Myocyte (in vitro differentiated cells): ENCODE results near the gene MKLN1. TPM values are rescaled to one million over a fixed set of nuclear protein-coding genes. Genes with fewer than 3 reads are reported as not detected.
A peak's percentile ranks its signal among the peaks of the same experiment; 100 is the strongest.
"Not testable (repeated sequence)": the region's sequence is repeated elsewhere in the genome, so short reads cannot be mapped to it uniquely, and the experiment has no call there.

ENCODE experiments used
- DNase-seq: peaks from one replicate; pipeline ENCODE4 v3.0.0-alpha.2; 2012; ENCODE audit warnings: low read depth
- total RNA-seq: library from RNA; depleted of rRNA; stranded (reverse); fragments of >200 nt; gene quantifications from 2 replicates; pipeline ENCODE4 v1.2.3, GENCODE V29; 2014

Gene MKLN1
- total RNA-seq, 1 donor from 2014 or later = 38.0 TPM

DNA sequence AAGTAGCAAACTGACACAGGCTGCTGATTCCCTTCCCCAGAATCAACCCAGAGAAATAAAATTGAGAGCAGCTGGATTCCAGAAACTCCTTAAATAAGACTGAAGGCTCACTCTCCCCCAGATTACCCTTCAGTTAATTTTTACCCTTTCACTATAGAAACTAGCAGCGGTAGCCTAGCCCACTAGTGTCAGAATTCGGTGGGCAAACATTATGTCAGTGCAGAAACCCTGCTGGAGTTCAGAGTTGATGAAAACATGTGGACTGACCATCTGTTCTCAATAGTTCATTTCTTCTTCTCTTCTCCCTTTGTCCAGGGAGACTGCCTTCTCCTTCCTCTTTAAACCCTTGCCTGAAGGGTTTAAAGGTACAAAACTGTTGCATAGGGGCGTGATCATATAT is 128.7 kb downstream of the MKLN1 start:
- DNase-seq = no peak

DNA sequence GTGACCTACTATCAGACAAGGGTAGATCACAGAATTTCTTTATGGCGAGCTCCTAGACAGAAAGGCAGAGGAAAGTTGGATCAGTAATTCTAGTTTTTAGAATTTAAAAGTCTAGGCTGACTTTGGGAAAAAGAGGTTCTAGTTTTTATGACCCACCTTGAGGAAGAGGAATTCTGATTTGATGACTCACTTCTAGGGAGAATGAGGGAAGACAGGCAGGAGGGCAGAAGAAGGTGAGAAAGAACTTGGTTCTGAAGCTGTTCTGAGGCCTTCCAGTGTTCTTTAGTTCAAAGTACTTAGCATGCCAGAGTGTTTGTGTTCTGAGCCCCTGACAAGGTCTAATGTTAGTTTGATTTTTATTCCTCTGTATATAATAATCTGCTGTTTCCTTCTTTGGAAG is 131.6 kb downstream of the MKLN1 start:
- DNase-seq = no peak

DNA sequence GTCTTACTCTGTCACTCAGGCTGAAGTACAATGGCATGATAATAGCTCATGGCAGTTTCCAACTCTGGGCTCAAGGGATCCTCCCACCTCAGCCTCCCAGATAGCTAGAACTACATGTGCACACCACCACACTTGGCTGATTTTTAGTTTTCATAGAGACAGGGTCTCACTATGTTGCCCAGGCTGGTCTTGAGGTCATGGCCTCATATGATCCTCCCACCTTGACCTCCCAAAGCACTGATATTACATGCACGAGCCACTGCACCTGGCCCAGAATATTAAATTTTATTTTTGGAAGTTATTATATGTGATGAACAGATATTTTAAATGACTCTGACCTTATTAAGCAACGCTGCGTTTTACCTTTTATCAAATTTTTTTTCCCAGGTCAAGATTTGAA is 134.4 kb downstream of the MKLN1 start:
- no peak for DNase-seq

DNA sequence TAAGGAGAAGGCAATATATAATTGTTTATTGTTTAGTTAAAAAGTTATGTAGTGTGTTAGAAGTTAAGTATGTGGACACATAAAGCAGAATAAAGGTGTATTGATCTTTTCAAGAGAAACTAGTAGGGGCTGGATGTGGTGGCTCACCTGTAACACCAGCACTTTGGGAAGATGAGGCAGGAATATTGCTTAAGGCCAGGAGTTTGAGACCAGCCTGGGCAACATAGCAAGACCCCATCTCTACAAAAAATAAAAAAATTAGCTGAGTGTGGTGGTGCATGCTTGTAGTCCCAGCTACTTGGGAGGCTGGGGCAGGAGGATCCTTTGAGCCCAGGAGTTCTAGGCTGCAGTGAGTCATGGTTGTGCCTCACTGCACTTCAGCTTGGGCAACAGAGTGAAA is 135.0 kb downstream of the MKLN1 start:
- not testable (repeated sequence) for DNase-seq

DNA sequence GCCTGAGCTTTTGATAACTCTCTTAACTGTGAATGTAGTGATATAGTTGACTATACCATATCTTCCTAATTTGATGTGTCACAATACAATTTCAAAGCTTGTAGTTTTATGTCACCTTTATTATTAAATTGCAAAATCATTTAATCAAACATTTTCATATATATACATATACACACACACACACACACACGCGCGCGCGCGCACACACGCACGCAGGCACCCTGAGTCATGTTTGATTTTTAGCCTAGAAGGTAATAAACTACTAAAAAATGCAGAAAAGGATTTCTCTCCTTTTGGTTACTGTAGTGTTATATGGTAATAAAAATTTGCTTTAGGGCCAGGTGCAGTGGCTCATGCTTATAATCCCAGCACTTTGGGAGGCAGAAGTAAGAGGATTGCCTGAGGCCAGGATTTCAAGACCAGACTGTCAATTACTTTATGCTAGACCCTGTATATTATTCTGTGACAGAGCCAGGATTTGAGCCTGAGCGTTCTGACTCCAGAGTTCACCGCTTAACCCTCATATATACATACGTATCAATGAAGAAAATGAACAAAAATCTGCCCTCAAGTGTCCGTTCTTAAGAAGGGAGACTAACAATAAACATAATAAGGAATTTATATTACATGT is 139.2 kb downstream of the MKLN1 start:
- no peak for DNase-seq

DNA sequence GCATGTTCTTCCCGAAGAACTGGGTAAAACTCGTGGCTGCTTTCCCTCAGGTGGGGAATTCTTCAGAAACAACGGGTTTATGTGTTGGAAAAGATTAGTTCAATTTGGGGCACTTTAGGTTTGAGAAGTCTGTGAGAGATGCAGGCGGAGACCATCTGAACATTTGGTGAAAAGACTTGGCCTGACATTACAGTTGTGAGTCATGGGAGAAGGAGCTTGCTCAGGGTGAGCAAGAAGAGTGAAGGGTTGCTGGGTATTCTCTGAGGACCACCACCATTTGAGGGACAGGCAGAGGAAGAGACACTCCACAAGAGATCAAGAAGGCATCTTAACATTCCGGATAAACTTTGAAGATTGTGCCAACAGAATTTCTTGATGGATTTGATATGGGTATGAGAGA is 140.1 kb downstream of the MKLN1 start:
- no peak for DNase-seq

DNA sequence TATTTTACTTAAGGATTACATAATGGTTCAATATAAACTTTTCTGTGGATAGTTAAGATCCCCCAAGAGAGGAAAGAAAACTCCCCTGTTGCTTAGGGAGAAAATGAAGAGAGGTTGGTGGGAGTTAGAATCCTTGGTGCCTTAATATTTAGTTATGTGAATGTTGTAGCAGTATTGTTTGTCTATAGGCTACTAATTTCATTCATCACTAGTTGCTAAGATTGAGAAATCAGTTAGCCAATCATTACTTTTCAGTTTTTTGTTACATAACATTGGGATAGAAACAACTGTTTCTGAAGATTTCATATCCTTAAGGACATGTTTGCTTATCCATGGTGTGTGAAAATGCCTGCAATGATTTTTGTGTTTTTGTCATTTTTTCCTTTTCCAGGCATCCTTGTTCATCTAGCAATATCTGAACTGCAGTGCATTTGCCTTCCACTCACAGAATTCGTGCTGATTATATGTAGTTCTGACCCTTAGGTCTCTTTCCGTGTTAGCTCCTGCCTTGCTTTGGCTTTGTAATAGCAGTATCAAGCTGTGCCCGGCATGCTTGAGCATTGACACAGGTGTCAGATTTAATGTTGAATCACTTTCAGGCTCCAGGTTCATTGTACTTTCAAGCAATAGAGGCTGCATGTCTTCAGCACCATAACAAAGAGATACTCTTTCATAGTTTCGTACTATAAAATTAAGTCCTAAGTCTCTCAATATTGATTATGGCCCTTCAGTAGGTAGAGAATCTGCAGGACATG is 143.8 kb downstream of the MKLN1 start:
- DNase-seq = no peak

DNA sequence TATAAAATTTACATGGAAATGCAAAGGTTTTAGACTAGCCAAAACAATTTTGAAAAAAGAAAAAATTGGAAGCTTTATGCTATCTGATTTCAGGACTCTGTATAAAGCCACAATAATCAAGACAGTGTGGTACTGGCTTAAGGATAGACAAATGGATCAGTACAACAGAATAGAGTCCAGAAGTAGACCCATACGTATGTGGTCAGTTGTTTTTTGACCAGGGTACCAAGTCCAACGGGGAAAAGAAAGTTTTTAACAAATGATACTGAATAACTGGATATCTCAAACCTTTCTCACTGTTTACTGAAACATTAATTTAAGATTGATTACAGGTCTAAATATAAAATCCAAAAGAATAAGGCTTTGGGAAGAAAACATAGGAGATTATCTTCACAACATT is 149.1 kb downstream of the MKLN1 start:
- DNase-seq = no peak

DNA sequence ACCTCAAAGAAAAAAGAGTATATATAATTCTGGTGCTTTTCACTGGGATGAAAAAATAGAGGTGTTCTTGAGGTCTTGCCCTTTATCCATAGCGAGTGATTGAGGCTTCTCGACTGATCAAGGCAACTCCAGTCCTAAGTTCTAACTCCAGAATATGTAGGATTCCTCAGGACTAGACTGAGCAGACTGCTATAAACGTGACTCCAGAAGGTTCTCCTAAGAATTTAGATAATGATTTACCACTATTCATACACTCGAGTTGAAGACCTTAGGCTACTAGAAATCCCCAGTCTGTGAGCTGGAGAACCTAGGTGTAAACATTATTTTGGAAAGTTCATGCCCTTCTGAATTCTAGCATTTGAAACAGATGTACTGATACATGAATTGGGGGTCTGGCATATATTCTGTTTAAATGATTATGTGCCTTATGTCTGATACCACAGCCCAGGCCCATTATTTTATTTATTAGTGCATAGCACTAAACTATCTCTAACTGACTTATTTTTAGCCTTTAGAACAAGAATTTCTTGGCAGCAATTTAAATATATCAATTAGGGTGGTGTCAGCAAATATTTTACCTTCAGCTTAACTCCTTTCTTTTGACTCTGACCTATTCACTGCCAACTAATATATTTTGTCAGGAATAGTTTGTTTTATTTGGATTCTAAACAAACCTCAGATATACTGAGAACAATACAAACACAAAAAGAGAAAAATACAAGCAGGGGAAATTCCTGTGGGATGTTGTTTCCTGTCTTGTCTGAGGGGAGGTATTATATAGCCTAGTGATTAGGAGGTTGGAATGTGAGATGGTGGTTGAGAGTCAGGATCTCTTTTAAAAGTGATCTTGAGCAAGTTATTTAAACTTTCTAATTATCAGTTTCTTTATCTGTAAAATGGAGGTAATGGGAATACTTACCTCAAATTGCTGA is 153.0 kb downstream of the MKLN1 start:
- DNase-seq = peak; percentile 32

DNA sequence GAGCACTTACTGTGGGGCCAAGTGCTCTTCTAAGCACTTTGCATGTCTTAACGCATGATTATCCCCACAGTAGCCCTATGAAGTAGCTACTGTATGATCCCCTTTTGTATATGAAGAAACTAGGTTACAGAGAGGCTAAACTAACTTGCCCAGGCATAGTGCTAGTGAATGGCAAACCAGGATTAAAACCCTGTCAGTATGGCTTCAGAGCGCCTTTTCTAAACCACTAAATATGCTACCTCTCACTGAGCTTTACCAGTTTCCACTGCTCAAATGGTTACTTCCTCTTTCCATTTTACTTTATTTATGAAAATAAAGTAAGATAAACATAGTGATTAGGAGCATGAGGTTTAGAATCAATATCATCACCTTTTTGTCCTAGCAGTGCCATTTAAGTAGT is 155.1 kb downstream of the MKLN1 start:
- DNase-seq = no peak

DNA sequence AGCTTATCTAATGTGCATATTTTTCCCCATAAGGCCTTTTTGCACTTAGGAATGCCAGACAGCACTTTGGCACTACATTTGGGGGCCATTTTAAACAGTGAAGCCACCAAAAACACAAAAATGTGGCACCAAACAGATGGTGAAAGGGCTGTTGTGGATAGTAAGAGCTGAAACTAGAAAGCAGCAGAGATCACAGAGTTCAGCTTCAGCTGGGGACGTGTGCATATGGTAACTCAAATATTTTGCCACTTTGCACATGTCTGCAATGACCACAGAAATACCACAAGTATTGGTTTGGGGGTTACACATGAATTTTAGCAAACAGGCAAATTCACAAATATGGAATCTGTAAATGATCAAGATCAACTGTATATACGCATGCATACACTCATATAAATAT is 155.9 kb downstream of the MKLN1 start:
- no peak for DNase-seq

DNA sequence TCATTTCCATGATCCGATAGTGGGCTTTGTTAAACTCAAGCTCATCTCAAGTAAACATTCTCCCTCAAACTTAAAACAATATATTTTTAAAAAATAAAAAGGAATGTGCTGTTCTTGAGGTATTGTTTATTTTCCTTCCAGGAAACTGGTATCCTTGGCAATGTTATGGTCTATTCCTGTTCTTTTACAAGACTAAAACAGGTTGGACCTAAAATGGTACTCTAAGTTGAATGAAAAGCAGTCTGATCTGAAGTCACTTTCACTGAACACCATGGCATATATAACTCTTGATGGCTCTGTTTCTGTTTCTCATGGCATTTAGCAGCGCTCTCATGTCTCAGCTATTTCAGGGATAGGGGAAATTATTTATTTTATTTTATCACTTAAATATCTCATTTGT is 158.7 kb downstream of the MKLN1 start:
- DNase-seq = no peak

DNA sequence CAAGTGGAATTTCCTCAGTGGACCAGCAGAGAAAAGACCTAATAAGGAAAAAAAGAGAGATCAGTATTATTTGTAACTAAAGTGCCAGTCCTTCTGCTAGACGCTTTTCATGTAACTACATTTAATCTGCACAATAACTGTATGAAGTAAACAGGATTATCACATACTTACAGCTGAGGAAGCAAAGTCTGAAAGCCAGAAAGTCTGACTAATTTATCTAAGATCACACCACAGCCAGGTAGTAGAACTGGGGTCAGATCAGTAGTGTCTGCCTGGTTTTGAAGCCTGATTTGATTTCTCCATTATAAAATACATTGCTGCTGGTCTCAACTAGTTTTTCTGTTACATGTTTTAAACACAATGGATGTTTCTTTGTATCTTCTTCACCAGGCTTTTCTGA is 159.5 kb downstream of the MKLN1 start:
- no peak for DNase-seq

DNA sequence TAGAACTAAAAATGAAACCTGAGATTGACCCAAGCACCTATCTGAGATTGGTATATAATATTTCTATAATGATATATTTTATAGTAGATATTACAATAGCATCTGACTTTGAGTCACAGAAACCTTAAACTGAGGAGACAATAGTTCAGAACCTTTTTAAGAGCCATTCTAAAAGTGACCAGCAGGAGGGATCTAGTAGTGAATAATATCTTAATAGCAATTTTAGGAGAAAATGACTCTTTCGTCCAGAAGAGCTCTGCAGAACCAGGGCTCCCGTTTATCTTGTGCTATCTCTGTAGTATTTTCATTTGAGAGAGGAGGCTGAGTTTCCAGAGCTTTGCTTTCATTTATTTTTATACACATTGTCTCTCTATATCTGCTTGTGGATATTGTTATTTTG is 160.7 kb downstream of the MKLN1 start:
- DNase-seq = no peak

DNA sequence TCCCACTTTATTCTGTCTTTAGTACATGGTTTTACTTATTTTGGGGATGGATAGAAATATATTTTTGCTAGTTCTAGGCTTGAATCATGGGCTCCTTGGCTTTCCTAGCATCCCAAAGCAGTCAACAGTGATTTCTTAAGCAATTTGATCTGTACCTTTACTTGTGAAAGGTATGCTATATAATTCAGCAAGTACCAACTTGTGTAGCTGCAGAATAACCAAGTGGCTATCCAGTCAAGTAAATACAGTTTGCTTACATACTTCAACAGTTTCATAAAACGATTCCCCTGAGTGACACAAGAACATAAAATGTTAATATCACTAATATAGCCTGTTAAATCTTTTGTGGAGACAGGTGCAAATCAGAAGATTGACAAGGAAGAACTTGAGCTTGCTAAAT is 161.5 kb downstream of the MKLN1 start:
- no peak for DNase-seq

DNA sequence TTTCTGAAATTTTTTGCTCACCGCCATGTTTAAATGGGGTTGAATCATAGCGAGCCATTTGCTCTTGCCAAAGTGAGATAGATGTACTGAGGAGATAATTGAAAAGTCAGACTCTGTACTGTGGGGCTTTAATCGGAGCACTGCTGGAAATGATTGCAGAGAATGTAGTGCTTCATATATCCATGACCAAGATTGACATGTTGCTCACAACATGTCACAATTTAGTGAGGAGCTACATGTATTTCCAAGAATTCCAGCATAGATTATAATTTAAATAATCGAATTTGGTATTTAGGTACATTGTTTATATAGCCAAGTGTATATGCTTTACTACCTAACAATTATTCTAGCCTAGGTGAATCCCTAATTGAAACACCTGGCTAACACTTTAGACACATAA is 162.2 kb downstream of the MKLN1 start:
- DNase-seq = no peak

DNA sequence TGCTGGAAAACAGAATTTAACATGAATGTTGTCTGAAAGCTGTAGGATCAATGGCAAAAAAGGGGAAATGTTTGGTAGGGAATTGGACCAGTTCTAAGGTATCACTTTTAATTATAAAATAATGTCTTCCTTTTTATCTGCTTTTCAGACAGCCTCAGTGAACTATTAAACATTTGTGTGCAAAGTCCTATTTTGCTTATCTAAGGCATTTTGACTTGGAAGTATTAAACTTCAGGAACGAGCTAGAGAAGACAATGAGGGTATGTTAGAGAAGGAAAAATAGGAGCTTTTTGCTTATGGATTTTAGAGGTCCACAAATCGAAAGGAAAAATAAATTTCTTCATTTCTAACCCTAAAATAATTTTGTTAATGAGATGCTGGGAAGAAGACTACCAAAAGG is 165.4 kb downstream of the MKLN1 start:
- DNase-seq = no peak

DNA sequence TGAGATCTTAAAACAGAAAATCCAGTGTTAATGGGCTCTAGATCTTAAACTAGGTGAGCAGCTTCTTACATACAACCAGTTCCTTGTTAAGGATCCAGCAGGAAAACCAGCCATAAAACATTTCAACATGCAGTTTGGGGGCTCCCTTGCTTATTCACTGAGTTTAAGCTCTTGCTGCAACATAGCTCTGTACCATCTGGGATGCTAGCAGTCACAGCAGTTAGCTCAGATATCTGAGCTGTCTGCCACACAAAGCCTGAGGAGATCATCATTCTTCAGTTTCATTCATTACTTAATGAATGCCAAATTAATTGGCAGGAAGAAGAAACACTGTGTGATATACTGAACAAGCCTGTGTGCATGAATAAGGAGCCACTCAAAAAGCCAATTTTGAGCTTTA is 165.9 kb downstream of the MKLN1 start:
- peak; percentile 18 for DNase-seq

DNA sequence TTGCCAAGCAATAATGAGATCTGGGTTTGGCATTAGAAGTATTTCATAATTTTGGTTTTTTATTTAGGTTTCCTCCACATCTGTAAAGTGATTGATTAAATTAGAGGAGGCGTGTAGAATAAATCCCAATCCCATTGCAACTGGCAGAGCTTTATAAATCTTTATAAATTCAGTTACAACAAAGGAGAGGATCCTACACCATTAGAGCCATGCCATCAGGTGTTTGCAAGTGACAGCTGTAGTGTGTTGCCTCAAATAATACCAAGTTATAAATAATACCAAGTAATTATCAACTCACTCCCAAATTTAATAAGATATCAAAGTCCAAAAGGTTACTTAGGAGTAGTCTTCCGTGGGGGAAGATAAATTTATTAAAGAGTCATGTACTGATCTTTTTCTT is 166.5 kb downstream of the MKLN1 start:
- no peak for DNase-seq

DNA sequence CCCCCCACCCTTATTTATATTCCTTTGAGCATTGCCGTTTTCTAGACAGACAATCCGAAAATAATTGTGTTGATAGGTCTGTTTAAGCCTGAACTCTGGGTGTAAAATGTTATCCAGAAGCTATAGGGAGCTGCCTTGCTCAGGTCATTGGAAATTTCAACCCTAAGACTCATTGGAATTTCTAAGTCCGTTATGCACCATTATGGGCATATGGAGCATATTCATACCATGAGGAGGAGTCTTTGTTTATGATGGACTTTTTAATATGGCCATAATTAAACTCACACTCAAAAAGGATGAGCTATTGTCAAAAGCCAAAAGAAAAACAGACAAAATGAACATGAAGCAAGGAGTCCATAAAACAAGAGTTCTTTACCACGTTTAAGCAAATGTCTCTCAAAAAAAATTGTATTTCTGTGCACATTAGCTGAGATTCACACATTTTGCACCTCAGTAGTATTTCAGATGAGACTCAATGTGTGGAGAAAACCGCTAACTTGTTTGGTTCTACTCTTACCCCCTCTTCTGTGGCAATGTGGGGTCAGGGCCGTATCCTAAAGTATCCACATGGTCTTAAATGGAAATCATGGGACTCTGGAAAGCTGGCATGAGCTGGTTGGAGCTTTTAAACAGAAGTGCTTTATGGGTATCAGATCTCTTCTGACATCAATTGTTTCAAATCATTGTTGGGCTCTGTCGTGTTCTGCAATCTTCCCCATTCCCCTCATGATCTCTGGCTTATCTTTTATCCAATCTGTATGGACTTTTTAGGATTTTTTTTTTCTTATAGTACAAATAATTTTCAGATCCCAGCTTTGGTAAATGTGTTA is 168.2 kb downstream of the MKLN1 start:
- no peak for DNase-seq

DNA sequence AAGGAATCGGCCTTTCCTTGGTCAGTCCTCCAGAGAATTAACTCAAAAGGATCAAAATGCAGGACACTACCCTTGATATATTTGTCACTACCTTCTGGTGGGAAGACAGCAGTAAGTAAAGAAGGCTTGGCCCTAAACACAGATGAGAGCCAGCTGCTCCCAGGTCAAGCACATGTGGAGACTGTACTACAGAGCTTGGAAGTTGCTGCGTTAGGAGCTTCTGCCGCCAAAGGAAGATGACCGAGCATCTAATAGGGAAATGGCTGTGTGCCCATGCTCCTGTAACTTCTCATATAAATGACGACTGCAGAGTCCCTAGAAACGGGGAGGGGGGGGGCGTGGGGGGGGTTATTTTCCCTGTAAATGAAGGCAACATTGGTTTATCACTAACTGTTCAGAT is 169.8 kb downstream of the MKLN1 start:
- DNase-seq = no peak
